ENCODE measurements around the gene NDUFAF8. TPM values are rescaled to one million over a fixed set of nuclear protein-coding genes. Genes with fewer than 3 reads are reported as not detected.
A peak's percentile ranks its signal among the peaks of the same experiment; 100 is the strongest.
"Not testable (repeated sequence)": the region's sequence is repeated elsewhere in the genome, so short reads cannot be mapped to it uniquely, and the experiment has no call there.

NDUFAF8 gene
- total and polyA plus RNA-seq, 10 of the 15 experiments (the other 5 are each of a cell fraction or from before 2014, with no cell fraction given) = 22.0 to 307 (median 106) TPM

DNA sequence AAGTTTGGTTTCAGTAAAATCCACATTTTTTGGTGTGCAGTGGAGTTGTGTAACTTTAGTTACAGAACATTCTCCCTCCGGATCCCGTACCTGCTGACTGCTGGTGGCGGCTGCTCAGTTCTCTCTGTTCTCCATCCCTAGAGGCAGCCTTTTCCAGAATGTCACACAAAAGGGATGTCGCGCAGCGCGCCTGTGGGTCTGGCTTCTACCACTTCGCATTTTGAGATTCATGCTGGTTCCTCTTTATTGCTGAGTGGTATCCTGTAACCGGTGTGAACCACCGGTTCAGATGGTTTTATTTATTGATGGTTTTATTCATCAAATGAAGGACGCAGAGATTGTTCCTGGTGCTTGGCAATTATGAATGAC is 15.4 kb upstream of the NDUFAF8 start:
- H4K20me1 ChIP-seq (ENCODE audit: control insufficient read depth, insufficient read depth) = no peaks in the 10 kb centered on the region
- peak overlapping the region; percentile 90 for H2AFZ ChIP-seq (ENCODE audit: control insufficient read depth, low read depth, low read length)
- DNase-seq (ENCODE audit: low read depth, low spot score) (no peak), ATAC-seq (no peak), FAIRE-seq (no peak)
- no peaks in the 10 kb centered on the region for H3K27me3 ChIP-seq (replicated peaks in 1 of 2; ENCODE audit: control insufficient read depth in 2 of 2, insufficient read depth in 2 of 2, low read length in 1 of 2)
- peaks cover 3% of the 10 kb centered on the region for H3K79me2 ChIP-seq (ENCODE audit: control insufficient read depth, insufficient read depth, low read length)
- in situ Hi-C loops (cut with MboI) (no loop called here), intact Hi-C loops (cut with micrococcal nuclease; ENCODE audit: unreplicated experiment) (no loop called here)
- ChIA-PET CTCF (no interaction called here), POLR2A (no interaction called here), SMC1A (ENCODE audit: uncharacterized antibody, unreplicated experiment) (no interaction called here), RAD21 (ENCODE audit: unreplicated experiment) (no interaction called here)
- H3K4me3 ChIP-seq = no peak overlapping the region
- WGBS (ENCODE audit: insufficient coverage, insufficient replicate concordance, low lambda C conversion rate, missing lambda C conversion rate) = 20% methylated on average over 11 of the region's 11 CpGs
- peaks cover 20% of the 10 kb centered on the region for H3K4me1 ChIP-seq (ENCODE audit: control insufficient read depth, insufficient read depth, low read length)
- TF ChIP-seq RELA (IDR thresholded peaks at IDR 0.05; ENCODE audit: borderline replicate concordance, partially characterized antibody) = no peak
- no peak for TF ChIP-seq BMI1 (IDR thresholded peaks at IDR 0.05; ENCODE audit: borderline replicate concordance)
- TF ChIP-seq, protein P1, sequence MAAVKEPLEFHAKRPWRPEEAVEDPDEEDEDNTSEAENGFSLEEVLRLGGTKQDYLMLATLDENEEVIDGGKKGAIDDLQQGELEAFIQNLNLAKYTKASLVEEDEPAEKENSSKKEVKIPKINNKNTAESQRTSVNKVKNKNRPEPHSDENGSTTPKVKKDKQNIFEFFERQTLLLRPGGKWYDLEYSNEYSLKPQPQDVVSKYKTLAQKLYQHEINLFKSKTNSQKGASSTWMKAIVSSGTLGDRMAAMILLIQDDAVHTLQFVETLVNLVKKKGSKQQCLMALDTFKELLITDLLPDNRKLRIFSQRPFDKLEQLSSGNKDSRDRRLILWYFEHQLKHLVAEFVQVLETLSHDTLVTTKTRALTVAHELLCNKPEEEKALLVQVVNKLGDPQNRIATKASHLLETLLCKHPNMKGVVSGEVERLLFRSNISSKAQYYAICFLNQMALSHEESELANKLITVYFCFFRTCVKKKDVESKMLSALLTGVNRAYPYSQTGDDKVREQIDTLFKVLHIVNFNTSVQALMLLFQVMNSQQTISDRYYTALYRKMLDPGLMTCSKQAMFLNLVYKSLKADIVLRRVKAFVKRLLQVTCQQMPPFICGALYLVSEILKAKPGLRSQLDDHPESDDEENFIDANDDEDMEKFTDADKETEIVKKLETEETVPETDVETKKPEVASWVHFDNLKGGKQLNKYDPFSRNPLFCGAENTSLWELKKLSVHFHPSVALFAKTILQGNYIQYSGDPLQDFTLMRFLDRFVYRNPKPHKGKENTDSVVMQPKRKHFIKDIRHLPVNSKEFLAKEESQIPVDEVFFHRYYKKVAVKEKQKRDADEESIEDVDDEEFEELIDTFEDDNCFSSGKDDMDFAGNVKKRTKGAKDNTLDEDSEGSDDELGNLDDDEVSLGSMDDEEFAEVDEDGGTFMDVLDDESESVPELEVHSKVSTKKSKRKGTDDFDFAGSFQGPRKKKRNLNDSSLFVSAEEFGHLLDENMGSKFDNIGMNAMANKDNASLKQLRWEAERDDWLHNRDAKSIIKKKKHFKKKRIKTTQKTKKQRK (IDR thresholded peaks at IDR 0.05; ENCODE audit: low read depth, low read length) = no peak
- no peak for TF ChIP-seq BHLHE40 (IDR thresholded peaks at IDR 0.05; ENCODE audit: borderline replicate concordance in 1 of 2, low read depth in 2 of 2, low read length in 1 of 2)
- no peak for TF ChIP-seq PAX5 (IDR thresholded peaks at IDR 0.05; ENCODE audit: borderline replicate concordance, low read depth, low read length)
- TF ChIP-seq ZNF207 (IDR thresholded peaks at IDR 0.05; ENCODE audit: borderline replicate concordance) = no peak
- peak overlapping the region; percentile 43 for H3K9ac ChIP-seq (ENCODE audit: control insufficient read depth, insufficient read depth, low read length)
- H3K4me2 ChIP-seq (ENCODE audit: control insufficient read depth, insufficient read depth) = peak overlapping the region; percentile 89; the same call in 1 of the 2 replicates
- BruUV-seq (replicated peaks) = no TSS peak
- H3K36me3 ChIP-seq (ENCODE audit: control insufficient read depth in 2 of 2, insufficient read depth in 2 of 2, low read length in 1 of 2) = no peaks in the 10 kb centered on the region; a peak in 1 of 4 replicates
- no peak overlapping the region for H3K27ac ChIP-seq (ENCODE audit: control insufficient read depth, insufficient read depth)
- H3K9me3 ChIP-seq (replicated peaks; ENCODE audit: control insufficient read depth, insufficient read depth, low read length) = no peaks in the 10 kb centered on the region

DNA sequence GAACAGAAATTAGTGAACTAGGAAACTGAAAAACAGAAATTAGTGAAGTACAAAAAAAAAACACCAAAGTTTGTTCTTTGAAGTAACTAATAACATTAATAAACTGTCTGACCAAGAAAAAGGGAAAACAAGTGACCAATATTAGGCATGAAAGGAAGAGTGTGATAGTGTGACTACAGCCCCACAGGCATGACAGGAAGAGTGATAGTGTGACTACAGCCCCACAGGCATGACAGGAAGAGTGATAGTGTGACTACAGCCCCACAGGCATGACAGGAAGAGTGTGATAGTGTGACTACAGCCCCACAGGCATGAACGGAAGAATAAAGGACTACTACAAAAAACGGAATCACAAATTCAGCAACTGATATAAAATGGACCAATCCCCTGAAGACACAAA is 11.5 kb upstream of the NDUFAF8 start:
- H3K27ac ChIP-seq (ENCODE audit: control insufficient read depth, insufficient read depth); CTCF ChIA-PET; ATAC-seq; DNase-seq (ENCODE audit: low read depth, low spot score); POLR2A ChIA-PET; H3K27me3 ChIP-seq (replicated peaks in 1 of 2; ENCODE audit: control insufficient read depth in 2 of 2, insufficient read depth in 2 of 2, low read length in 1 of 2); H3K79me2 ChIP-seq (ENCODE audit: control insufficient read depth, insufficient read depth, low read length); H4K20me1 ChIP-seq (ENCODE audit: control insufficient read depth, insufficient read depth); intact Hi-C loops (cut with micrococcal nuclease; ENCODE audit: unreplicated experiment); H2AFZ ChIP-seq (ENCODE audit: control insufficient read depth, low read depth, low read length); SMC1A ChIA-PET (ENCODE audit: uncharacterized antibody, unreplicated experiment); RAD21 ChIA-PET (ENCODE audit: unreplicated experiment); H3K9ac ChIP-seq (ENCODE audit: control insufficient read depth, insufficient read depth, low read length); BruUV-seq (replicated peaks); H3K4me2 ChIP-seq (ENCODE audit: control insufficient read depth, insufficient read depth); H3K4me3 ChIP-seq; H3K9me3 ChIP-seq (replicated peaks; ENCODE audit: control insufficient read depth, insufficient read depth, low read length): not testable (repeated sequence)
- H3K4me1 ChIP-seq (ENCODE audit: control insufficient read depth, insufficient read depth, low read length) = peaks cover 18% of the 10 kb centered on the region
- WGBS (ENCODE audit: insufficient coverage, insufficient replicate concordance, low lambda C conversion rate, missing lambda C conversion rate) = 53% methylated on average over 2 of the region's 2 CpGs
- peak; percentile 76 for FAIRE-seq
- H3K36me3 ChIP-seq (ENCODE audit: control insufficient read depth in 2 of 2, insufficient read depth in 2 of 2, low read length in 1 of 2) = peaks cover 4 to 12% of the 10 kb centered on the region in 2 experiments; a peak in 3 of 4 replicates
- in situ Hi-C loops (cut with MboI) = loop anchor here (25.0 kb wide), 1 partner anchor 215 kb away; no protein-coding TSS in a partner anchor

Data from GM12878 (cell line).